HG03521 (cell line): Measurements from ENCODE around the gene CDH3.

ENCODE experiments used
- ATAC-seq: cut with Tn5 transposase; IDR thresholded peaks from one replicate; pipeline ENCODE4 v1.9.1; 2021; ENCODE audit warnings: mild to moderate bottlenecking, moderate library complexity; ENCODE audit not compliant: unreplicated experiment

CDH3 gene

DNA sequence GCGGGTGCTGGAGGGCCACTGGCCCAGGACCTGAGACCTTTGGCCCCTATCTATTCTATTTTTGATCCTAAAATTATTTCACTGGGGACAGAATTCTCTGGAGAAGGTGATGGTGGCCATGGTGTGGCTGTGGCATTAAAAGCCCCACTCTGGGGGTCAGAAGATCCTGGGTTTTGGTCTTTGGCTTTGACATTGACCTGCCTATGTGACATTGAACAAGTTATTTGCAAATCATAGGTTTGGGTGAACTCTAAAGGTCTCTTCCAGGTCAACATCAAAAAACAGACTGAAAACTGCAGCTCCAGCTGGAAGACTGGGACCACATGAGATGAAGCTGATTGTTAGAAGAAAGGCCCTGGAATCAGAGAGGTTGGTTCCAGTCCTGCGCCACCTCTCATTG, 89.7 kb downstream of the CDH3 start:
- no peak for ATAC-seq

DNA sequence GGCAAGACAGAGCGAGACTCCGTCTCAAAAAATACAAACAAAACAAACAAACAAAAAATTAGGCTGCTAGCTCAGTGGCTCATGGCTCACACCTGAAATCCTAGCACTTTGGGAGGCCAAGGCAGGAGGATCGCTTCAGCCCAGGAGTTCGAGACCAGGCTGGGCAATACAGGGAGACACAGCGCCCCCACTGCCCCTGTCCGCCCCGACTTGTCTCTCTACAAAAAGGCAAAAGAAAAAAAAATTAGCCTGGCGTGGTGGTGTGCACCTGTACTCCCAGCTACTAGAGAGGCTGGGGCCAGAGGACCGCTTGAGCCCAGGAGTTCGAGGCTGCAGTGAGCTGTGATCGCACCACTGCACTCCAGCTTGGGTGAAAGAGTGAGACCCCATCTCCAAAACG, 91.5 kb downstream of the CDH3 start:
- no peak for ATAC-seq

DNA sequence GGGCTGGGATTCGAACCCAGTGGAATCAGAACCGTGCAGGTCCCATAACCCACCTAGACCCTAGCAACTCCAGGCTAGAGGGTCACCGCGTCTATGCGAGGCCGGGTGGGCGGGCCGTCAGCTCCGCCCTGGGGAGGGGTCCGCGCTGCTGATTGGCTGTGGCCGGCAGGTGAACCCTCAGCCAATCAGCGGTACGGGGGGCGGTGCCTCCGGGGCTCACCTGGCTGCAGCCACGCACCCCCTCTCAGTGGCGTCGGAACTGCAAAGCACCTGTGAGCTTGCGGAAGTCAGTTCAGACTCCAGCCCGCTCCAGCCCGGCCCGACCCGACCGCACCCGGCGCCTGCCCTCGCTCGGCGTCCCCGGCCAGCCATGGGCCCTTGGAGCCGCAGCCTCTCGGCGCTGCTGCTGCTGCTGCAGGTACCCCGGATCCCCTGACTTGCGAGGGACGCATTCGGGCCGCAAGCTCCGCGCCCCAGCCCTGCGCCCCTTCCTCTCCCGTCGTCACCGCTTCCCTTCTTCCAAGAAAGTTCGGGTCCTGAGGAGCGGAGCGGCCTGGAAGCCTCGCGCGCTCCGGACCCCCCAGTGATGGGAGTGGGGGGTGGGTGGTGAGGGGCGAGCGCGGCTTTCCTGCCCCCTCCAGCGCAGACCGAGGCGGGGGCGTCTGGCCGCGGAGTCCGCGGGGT, 92.1 kb downstream of the CDH3 start, which contains the start of gene CDH1:
Gene CDH1 (plus strand): TSS at position 247 of the 684 bp plus-strand sequence. CDS start 124 bp downstream, at position 371.
- no peak for ATAC-seq

DNA sequence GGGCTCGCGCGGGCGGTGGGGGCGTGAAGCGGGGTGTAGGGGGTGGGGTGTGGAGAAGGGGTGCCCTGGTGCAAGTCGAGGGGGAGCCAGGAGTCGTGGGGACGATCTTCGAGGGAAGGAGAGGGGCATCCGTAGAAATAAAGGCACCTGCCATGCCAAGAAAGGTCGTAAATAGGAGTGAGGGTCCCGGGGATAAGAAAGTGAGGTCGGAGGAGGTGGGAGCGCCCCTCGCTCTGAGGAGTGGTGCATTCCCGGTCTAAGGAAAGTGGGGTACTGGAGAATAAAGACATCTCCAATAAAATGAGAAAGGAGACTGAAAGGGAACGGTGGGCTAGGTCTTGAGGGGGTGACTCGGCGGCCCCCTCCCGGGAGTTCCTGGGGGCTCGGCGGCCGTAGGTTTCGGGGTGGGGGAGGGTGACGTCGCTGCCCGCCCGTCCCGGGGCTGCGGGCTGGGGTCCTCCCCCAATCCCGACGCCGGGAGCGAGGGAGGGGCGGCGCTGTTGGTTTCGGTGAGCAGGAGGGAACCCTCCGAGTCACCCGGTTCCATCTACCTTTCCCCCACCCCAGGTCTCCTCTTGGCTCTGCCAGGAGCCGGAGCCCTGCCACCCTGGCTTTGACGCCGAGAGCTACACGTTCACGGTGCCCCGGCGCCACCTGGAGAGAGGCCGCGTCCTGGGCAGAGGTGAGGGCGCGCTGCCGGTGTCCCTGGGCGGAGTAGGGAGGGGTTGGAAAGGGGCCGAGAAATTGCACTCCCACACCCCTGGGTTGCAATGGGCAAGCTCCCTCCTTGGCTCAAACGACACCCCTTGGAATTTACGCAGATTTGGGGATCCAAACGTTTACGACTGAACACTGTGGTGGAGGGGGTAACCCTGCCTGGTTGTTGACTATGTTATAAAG, 92.9 kb downstream of the CDH3 start:
- ATAC-seq: no peak

DNA sequence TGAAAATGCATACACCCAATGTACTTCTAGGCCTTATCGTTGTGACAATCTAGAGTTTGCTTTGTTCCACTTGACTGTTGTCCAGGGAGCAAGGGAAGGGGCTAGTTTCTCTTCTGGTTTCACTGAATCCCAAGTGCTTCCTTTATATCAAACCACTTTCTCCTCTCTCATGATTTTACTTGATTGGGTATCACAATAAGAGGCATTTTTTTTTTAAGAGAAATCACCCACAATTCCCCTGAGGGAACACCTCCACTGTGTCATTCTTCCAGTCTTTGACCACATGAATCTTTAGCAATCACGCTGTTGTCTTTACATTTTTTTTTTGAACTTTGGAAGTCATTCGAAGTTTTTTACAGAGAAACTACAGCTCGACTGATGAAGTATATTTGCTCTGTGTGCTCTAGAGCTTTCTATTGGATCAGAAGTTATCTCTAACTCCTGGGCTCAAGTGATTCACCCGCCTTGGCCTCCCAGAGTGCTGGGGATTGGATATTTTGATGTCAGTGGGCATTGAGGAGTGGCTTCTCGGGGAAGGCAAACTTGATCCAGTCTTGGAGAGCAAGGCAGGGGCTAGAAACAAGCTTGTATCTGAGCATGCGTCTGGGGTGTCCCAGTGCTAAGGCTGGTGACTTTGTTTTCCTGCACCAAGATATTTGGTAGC, 95.0 kb downstream of the CDH3 start:
- no peak for ATAC-seq

DNA sequence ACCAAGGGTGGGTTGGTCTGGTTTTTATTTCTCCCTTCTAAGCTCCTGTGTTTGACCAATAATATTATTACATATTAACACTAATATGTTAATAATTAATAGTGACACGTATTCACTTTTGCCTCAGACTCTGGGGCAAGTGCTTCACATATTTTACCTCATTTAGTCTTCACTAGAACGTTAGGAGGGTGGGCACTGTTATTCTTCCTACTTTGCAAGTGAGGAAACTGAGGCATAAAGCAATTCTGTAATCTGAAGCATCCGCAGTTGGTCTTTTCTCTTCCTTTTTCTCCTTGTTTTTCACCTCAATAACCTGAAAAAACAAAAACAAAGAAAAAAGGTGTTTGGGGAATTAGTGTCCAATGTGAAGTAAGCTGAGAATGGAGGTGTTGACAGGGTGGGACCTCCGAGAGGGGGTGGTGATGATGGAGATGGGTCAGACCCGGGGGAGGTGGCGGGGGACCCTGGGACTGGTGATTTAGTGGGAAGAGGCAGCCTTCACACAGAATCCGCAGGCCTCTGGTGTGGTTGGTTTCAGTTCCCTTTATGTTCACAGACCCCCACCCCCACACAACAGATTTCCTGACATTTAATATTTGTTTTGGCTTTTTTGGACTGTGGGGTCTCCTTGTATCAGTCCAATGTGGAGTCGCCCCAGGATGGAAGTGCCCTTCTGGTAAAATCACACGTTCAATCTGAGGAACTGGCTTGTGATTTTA, 95.7 kb downstream of the CDH3 start:
- ATAC-seq: no peak

DNA sequence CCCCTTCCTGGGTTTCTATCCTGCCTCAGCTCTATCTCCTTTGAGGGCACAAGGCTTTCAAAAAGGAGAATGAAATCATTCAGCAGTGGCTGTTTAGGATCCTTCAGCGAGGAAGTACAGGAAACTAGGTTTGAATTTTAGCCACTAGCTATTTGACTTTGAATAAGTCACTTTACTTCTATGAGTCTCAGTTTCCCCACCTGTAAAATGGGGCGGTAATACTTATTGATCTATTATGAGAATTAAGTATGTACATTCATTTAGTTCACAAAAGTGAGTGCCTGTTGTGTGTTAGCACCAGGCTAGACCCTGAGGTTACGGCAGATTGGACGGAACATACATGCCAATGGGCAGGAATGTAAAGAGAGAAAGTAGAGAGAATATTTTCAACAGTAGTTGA, 98.6 kb downstream of the CDH3 start:
- ATAC-seq: no peak

DNA sequence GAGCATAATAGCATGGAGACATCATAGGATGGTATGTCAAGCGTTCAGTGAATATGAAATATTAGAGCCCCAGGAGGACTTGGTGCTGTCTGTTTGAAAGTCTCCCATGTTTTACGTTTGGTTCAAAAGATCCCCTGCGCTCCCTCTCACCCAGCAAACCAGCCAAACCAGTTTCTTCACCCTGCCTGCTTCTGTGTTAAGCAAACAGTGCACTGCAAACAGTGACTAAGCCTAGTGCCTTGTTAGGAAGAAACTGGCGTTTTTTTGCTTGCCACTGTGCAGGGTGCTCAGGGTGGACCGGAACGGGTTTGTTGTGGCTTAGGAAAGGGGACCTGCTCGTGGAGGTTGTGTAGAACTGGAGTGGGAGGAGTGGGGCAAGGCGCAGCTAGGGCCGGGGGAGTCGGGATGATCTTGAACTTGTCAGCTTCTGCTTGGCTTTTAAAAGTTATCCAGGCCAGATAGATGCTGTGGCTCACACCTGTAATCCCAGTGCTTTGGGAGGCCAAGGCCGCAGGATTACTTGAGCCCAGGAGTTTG, 99.7 kb downstream of the CDH3 start:
- ATAC-seq: no peak

DNA sequence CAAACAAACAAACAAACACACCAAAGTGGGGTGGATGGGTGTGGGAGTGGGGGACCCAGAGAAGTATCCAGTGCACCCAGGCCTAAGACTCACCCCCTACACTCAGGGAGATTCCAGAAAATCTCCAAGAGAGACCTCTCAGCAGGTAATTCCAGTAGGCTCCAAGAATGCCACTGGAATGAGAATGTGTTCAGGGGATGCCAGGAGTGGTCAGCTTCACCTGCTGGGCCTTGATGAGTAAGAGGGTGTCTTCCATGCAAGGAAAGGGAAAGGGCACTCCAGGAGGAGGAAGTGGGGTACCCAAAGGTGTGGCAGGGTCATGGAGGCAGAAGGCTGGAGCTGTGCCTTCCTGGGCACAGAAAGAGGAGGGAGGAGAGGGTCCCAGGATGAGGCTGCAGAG, 101.8 kb downstream of the CDH3 start:
- ATAC-seq: no peak

DNA sequence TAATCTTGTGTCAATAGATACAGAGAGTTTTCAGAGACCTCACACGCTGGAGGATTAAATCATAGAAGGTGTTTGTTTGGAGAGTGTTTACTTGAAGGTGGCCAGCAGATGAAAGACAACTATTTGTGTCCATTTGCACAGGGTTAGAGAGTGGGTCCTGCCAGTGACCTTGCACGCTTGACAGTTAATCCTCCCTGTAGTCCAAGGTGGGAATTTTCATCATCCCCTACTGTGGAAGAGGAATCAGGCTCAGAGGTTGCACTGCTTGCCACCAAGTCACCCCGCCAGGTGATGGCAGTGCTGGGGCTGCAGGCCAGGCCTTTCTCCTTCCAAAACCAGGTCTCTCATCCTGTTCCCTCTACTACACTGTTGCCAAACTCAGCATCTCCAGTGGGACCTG, 104.3 kb downstream of the CDH3 start:
- no peak for ATAC-seq
